Measurements from ENCODE around the gene PRRX1.

DNA sequence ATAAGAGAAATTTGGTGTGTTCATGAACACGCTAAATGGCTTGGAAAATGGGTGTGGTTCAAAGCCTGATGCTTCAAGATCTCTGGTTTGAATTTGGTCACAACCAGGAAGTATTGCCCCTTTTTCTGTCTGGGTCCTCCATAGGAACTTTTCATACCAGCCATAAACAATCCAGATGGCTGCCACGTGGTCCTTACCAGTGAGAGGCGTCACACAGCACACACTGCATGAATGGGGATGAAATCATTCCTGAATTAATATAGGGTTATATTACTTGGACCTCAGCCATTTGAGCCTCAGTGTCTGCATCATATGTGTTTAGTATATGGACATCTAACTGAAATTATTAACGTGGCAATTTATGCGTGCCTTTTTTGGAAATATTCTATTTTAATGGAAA is 64.0 kb downstream of the PRRX1 start:
- TF ChIP-seq ZNF48 (tag by site-specific recombination; IDR thresholded peaks at IDR 0.05), result no peak
- TF ChIP-seq, protein P1, sequence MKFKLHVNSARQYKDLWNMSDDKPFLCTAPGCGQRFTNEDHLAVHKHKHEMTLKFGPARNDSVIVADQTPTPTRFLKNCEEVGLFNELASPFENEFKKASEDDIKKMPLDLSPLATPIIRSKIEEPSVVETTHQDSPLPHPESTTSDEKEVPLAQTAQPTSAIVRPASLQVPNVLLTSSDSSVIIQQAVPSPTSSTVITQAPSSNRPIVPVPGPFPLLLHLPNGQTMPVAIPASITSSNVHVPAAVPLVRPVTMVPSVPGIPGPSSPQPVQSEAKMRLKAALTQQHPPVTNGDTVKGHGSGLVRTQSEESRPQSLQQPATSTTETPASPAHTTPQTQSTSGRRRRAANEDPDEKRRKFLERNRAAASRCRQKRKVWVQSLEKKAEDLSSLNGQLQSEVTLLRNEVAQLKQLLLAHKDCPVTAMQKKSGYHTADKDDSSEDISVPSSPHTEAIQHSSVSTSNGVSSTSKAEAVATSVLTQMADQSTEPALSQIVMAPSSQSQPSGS (tag by site-specific recombination; IDR thresholded peaks at IDR 0.05; ENCODE audit: low read depth), result no peak
- TF ChIP-seq, protein P2, sequence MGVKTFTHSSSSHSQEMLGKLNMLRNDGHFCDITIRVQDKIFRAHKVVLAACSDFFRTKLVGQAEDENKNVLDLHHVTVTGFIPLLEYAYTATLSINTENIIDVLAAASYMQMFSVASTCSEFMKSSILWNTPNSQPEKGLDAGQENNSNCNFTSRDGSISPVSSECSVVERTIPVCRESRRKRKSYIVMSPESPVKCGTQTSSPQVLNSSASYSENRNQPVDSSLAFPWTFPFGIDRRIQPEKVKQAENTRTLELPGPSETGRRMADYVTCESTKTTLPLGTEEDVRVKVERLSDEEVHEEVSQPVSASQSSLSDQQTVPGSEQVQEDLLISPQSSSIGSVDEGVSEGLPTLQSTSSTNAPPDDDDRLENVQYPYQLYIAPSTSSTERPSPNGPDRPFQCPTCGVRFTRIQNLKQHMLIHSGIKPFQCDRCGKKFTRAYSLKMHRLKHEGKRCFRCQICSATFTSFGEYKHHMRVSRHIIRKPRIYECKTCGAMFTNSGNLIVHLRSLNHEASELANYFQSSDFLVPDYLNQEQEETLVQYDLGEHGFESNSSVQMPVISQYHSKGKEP (tag by site-specific recombination; IDR thresholded peaks at IDR 0.05), result no peak
- no peak for TF ChIP-seq ZNF274 (IDR thresholded peaks at IDR 0.05; ENCODE audit: low read length)
- TF ChIP-seq ZNF274 (tag by site-specific recombination; IDR thresholded peaks at IDR 0.05; ENCODE audit: borderline replicate concordance), result no peak
- TF ChIP-seq ZFP41 (tag by site-specific recombination; IDR thresholded peaks at IDR 0.05; ENCODE audit: borderline replicate concordance), result no peak
- TF ChIP-seq, protein P3, sequence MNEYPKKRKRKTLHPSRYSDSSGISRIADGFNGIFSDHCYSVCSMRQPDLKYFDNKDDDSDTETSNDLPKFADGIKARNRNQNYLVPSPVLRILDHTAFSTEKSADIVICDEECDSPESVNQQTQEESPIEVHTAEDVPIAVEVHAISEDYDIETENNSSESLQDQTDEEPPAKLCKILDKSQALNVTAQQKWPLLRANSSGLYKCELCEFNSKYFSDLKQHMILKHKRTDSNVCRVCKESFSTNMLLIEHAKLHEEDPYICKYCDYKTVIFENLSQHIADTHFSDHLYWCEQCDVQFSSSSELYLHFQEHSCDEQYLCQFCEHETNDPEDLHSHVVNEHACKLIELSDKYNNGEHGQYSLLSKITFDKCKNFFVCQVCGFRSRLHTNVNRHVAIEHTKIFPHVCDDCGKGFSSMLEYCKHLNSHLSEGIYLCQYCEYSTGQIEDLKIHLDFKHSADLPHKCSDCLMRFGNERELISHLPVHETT (tag by site-specific recombination; IDR thresholded peaks at IDR 0.05), result no peak
- TF ChIP-seq MEIS1 (CRISPR knock-in tag; IDR thresholded peaks at IDR 0.05; ENCODE audit: borderline replicate concordance), result no peak
- TF ChIP-seq, protein P4, sequence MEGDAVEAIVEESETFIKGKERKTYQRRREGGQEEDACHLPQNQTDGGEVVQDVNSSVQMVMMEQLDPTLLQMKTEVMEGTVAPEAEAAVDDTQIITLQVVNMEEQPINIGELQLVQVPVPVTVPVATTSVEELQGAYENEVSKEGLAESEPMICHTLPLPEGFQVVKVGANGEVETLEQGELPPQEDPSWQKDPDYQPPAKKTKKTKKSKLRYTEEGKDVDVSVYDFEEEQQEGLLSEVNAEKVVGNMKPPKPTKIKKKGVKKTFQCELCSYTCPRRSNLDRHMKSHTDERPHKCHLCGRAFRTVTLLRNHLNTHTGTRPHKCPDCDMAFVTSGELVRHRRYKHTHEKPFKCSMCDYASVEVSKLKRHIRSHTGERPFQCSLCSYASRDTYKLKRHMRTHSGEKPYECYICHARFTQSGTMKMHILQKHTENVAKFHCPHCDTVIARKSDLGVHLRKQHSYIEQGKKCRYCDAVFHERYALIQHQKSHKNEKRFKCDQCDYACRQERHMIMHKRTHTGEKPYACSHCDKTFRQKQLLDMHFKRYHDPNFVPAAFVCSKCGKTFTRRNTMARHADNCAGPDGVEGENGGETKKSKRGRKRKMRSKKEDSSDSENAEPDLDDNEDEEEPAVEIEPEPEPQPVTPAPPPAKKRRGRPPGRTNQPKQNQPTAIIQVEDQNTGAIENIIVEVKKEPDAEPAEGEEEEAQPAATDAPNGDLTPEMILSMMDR (tag by site-specific recombination; IDR thresholded peaks at IDR 0.05), result no peak
- TF ChIP-seq, protein P5, sequence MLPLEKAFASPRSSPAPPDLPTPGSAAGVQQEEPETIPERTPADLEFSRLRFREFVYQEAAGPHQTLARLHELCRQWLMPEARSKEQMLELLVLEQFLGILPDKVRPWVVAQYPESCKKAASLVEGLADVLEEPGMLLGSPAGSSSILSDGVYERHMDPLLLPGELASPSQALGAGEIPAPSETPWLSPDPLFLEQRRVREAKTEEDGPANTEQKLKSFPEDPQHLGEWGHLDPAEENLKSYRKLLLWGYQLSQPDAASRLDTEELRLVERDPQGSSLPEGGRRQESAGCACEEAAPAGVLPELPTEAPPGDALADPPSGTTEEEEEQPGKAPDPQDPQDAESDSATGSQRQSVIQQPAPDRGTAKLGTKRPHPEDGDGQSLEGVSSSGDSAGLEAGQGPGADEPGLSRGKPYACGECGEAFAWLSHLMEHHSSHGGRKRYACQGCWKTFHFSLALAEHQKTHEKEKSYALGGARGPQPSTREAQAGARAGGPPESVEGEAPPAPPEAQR (tag by site-specific recombination; IDR thresholded peaks at IDR 0.05), result no peak
- TF ChIP-seq ZNF837 (tag by site-specific recombination; IDR thresholded peaks at IDR 0.05), result no peak
- TF ChIP-seq, protein P6, sequence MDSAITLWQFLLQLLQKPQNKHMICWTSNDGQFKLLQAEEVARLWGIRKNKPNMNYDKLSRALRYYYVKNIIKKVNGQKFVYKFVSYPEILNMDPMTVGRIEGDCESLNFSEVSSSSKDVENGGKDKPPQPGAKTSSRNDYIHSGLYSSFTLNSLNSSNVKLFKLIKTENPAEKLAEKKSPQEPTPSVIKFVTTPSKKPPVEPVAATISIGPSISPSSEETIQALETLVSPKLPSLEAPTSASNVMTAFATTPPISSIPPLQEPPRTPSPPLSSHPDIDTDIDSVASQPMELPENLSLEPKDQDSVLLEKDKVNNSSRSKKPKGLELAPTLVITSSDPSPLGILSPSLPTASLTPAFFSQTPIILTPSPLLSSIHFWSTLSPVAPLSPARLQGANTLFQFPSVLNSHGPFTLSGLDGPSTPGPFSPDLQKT (IDR thresholded peaks at IDR 0.05; ENCODE audit: borderline replicate concordance, low read depth, low read length), result no peak
- TF ChIP-seq KLF7 (tag by site-specific recombination; IDR thresholded peaks at IDR 0.05; ENCODE audit: borderline replicate concordance), result no peak
- no peak for TF ChIP-seq ZNF529 (tag by site-specific recombination; IDR thresholded peaks at IDR 0.05; ENCODE audit: insufficient replicate concordance)
- TF ChIP-seq ZNF266 (tag by site-specific recombination; IDR thresholded peaks at IDR 0.05; ENCODE audit: low read depth), result no peak
